Adrenal gland (tissue), 5 donors: ENCODE measurements around the gene ATP13A4.

Source experiments
- POLR2A ChIP-seq, 2 donors: fragments of 450-650 bp; IDR thresholded peaks; one replicate each; pipeline ENCODE4 v1.6.1; 2017; ENCODE audit warnings: antibody characterized with exemption in 2 of 2, mild to moderate bottlenecking in 2 of 2, moderate library complexity in 1 of 2
- TF ChIP-seq, protein P1 (sequence below), 6 experiments: fragments of 450-650 bp in 4 of 6; fragments of 200-600 bp in 2 of 6; sonication (generic) in 1 of 6; IDR thresholded peaks; 1 replicate in 5 of 6; 2 replicates in 1 of 6; pipeline versions ENCODE4 v1.5.1 to v1.8.0; 2016 to 2021; ENCODE audit warnings: antibody characterized with exemption in 6 of 6, mild to moderate bottlenecking in 2 of 6, moderate library complexity in 1 of 6
- donor health status: DM: no; HTN: no; CAD: no.

DNA sequence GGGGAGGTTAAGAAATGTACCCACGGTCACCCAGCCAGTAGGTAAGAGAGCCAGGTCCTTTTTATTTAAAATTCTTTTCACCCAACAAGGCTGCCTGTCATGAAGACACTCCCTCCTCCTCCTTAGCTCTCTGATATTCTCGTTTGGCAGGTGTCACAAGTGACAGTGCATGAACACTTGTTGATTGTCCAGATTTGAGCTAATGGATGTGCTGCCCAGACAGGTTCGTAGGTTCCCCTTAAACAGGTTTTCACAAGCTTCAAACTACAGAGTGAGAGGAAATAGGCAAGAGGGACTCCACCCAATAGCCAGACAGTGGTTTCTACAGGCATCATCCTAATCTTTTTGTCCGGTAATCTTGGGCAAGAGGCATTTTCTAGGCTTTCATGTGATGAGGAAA, 32.2 kb downstream of the ATP13A4 start:
- TF ChIP-seq, protein P1, sequence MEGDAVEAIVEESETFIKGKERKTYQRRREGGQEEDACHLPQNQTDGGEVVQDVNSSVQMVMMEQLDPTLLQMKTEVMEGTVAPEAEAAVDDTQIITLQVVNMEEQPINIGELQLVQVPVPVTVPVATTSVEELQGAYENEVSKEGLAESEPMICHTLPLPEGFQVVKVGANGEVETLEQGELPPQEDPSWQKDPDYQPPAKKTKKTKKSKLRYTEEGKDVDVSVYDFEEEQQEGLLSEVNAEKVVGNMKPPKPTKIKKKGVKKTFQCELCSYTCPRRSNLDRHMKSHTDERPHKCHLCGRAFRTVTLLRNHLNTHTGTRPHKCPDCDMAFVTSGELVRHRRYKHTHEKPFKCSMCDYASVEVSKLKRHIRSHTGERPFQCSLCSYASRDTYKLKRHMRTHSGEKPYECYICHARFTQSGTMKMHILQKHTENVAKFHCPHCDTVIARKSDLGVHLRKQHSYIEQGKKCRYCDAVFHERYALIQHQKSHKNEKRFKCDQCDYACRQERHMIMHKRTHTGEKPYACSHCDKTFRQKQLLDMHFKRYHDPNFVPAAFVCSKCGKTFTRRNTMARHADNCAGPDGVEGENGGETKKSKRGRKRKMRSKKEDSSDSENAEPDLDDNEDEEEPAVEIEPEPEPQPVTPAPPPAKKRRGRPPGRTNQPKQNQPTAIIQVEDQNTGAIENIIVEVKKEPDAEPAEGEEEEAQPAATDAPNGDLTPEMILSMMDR (IDR thresholded peaks at IDR 0.05): no peak
- TF ChIP-seq POLR2A (IDR thresholded peaks at IDR 0.05): no peak
